H1 (cell line): ENCODE data around the gene ASCL2. TPM values are rescaled to one million over a fixed set of nuclear protein-coding genes. Genes with fewer than 3 reads are reported as not detected.

Experiments
- CTCF ChIA-PET: fragments of 300-600 bp; sonication (Branson Sonifier 250); formaldehyde crosslinking; loops from one replicate; lab custom pipeline; 2021; ENCODE audit not compliant: partially characterized antibody; lab: Charles Lee
- POLR2A ChIA-PET: fragments of 300-600 bp; sonication (Branson Sonifier 250); formaldehyde crosslinking; loops from one replicate; lab custom pipeline; 2021; ENCODE audit warnings: inconsistent platforms; ENCODE audit not compliant: partially characterized antibody; lab: Charles Lee
- DNase-seq, 2 experiments: peaks; one replicate each; pipeline versions ENCODE4 v3.0.0 to v3.0.0-alpha.2; 2010 to 2022; ENCODE audit warnings: low spot score in 2 of 2, low read depth in 1 of 2, mixed read lengths in 1 of 2
- FAIRE-seq: peaks from 2 replicates; lab custom pipeline; 2011; peaks lifted over from hg19 to GRCh38; lab: Jason Lieb, UNC
- H2AFZ ChIP-seq: 2 replicates; pipeline ENCODE4 v1.8.1; 2012; ENCODE audit warnings: low read length, inconsistent platforms
- H2AK5ac ChIP-seq: 2 replicates; pipeline ENCODE4 v1.6.1; 2013; ENCODE audit warnings: low read depth, low read length
- H2BK120ac ChIP-seq: replicated peaks from 2 replicates; pipeline ENCODE3; 2013; ENCODE audit warnings: low read depth, low read length, inconsistent platforms
- H2BK12ac ChIP-seq: 2 replicates; pipeline ENCODE4 v1.6.1; 2013; ENCODE audit warnings: low read depth, low read length
- H2BK15ac ChIP-seq: 2 replicates; pipeline ENCODE4 v1.6.1; 2013; ENCODE audit warnings: low read length
- H2BK20ac ChIP-seq: 2 replicates; pipeline ENCODE4 v1.6.1; 2013; ENCODE audit warnings: low read length
- H2BK5ac ChIP-seq: 2 replicates; pipeline ENCODE4 v1.6.1; 2013; ENCODE audit warnings: low read depth, low read length
- H3K14ac ChIP-seq: 2 replicates; pipeline ENCODE4 v1.6.1; 2013; ENCODE audit warnings: inconsistent platforms; ENCODE audit not compliant: insufficient read length
- H3K18ac ChIP-seq: 2 replicates; pipeline ENCODE4 v1.6.1; 2013; ENCODE audit warnings: low read length; ENCODE audit errors: extremely low read depth
- H3K23ac ChIP-seq: 2 replicates; pipeline ENCODE4 v1.6.1; 2013; ENCODE audit warnings: inconsistent platforms; ENCODE audit not compliant: insufficient read length
- H3K23me2 ChIP-seq: 2 replicates; pipeline ENCODE4 v1.6.1; 2013; ENCODE audit warnings: low read depth, low read length
- H3K27ac ChIP-seq: 2 replicates; pipeline ENCODE4 v1.6.1; 2011; ENCODE audit warnings: low read depth, low read length, inconsistent platforms
- H3K27me3 ChIP-seq, 4 experiments: replicated peaks in 1 of 4; 1 replicate in 1 of 4; 2 replicates in 3 of 4; pipeline versions ENCODE4 v1.6.1 to v1.8.1; 2011 to 2013; ENCODE audit warnings: low read length in 3 of 4, mild to moderate bottlenecking in 3 of 4, inconsistent platforms in 2 of 4, mixed read lengths in 2 of 4, moderate library complexity in 1 of 4; ENCODE audit not compliant: control insufficient read depth in 3 of 4, insufficient read depth in 3 of 4; ENCODE audit errors: extremely low read depth in 1 of 4
- H3K36me3 ChIP-seq, 4 experiments: 2 replicates each; pipeline versions ENCODE4 v1.6.1 to v1.8.1; 2011 to 2013; ENCODE audit warnings: mild to moderate bottlenecking in 4 of 4, low read length in 3 of 4, moderate library complexity in 2 of 4, control low read depth in 1 of 4, inconsistent platforms in 1 of 4; ENCODE audit not compliant: insufficient read depth in 4 of 4, control insufficient read depth in 2 of 4
- H3K4ac ChIP-seq: replicated peaks from 2 replicates; pipeline ENCODE3; 2013; ENCODE audit warnings: low read length, low read depth, mixed read lengths, inconsistent platforms; ENCODE audit not compliant: insufficient read length
- H3K4me1 ChIP-seq, 4 experiments: replicated peaks in 1 of 4; 1 replicate in 1 of 4; 2 replicates in 3 of 4; pipeline versions ENCODE4 v1.6.1 to v1.8.1; 2011 to 2013; ENCODE audit warnings: low read length in 3 of 4, inconsistent platforms in 2 of 4, mixed read lengths in 1 of 4; ENCODE audit not compliant: insufficient read depth in 4 of 4, control insufficient read depth in 3 of 4
- H3K4me2 ChIP-seq, 2 experiments: 2 replicates each; pipeline versions ENCODE4 v1.6.1 to v1.8.1; 2011 to 2013; ENCODE audit warnings: low read depth in 2 of 2, low read length in 2 of 2, control low read depth in 1 of 2, inconsistent platforms in 1 of 2, mild to moderate bottlenecking in 1 of 2; ENCODE audit not compliant: insufficient read depth in 1 of 2
- H3K4me3 ChIP-seq, 4 experiments: fragments of 200-600, 300-600 bp in 1 of 4; sonication (generic), shearing (Covaris generic), sonication (Bioruptor Twin) in 1 of 4; 2 replicates each; pipeline versions ENCODE4 v1.5.1 to v1.8.1; 2011 to 2016; ENCODE audit warnings: low read length in 4 of 4, low read depth in 3 of 4, control low read depth in 2 of 4, inconsistent platforms in 2 of 4, mild to moderate bottlenecking in 2 of 4, mixed read lengths in 1 of 4, moderate library complexity in 1 of 4; ENCODE audit not compliant: insufficient read depth in 2 of 4; ENCODE audit errors: extremely low read depth in 1 of 4
- H3K56ac ChIP-seq: replicated peaks from 2 replicates; pipeline ENCODE3; 2013; ENCODE audit warnings: low read depth, mild to moderate bottlenecking, mixed read lengths, low read length, inconsistent platforms; ENCODE audit not compliant: insufficient read length
- H3K79me1 ChIP-seq: 2 replicates; pipeline ENCODE4 v1.6.1; 2013; ENCODE audit warnings: low read depth, low read length, control low read depth
- H3K79me2 ChIP-seq, 2 experiments: 2 replicates each; pipeline versions ENCODE4 v1.6.1 to v1.8.1; 2012 to 2013; ENCODE audit warnings: low read length in 2 of 2, mild to moderate bottlenecking in 2 of 2, inconsistent platforms in 1 of 2; ENCODE audit not compliant: insufficient read depth in 2 of 2, control insufficient read depth in 1 of 2
- H3K9ac ChIP-seq, 4 experiments: replicated peaks in 1 of 4; 1 replicate in 1 of 4; 2 replicates in 3 of 4; pipeline versions ENCODE4 v1.6.1 to v1.8.1; 2011 to 2013; ENCODE audit warnings: low read depth in 3 of 4, low read length in 3 of 4, control low read depth in 2 of 4, mild to moderate bottlenecking in 2 of 4, moderate library complexity in 2 of 4, inconsistent platforms in 1 of 4; ENCODE audit errors: extremely low read depth in 1 of 4
- H3K9me3 ChIP-seq, 2 experiments: 2 replicates each; pipeline versions ENCODE4 v1.6.1 to v1.8.1; 2012 to 2013; ENCODE audit warnings: mild to moderate bottlenecking in 2 of 2, moderate library complexity in 2 of 2, control low read depth in 1 of 2, inconsistent platforms in 1 of 2, low read depth in 1 of 2, low read length in 1 of 2, mixed read lengths in 1 of 2; ENCODE audit not compliant: insufficient read depth in 2 of 2
- H4K20me1 ChIP-seq, 2 experiments: replicated peaks in 1 of 2; 2 replicates each; pipeline versions ENCODE3 to v1.8.1; 2011 to 2013; ENCODE audit warnings: inconsistent platforms in 2 of 2, low read length in 2 of 2, mild to moderate bottlenecking in 1 of 2; ENCODE audit not compliant: insufficient read depth in 2 of 2, control insufficient read depth in 1 of 2
- H4K5ac ChIP-seq: 2 replicates; pipeline ENCODE4 v1.6.1; 2013; ENCODE audit warnings: low read length, low read depth, mixed read lengths, inconsistent platforms; ENCODE audit not compliant: insufficient read length
- H4K8ac ChIP-seq: 2 replicates; pipeline ENCODE4 v1.8.0; 2013; ENCODE audit warnings: mild to moderate bottlenecking, moderate library complexity, low read length, inconsistent platforms; ENCODE audit not compliant: insufficient read depth; ENCODE audit errors: extremely low read depth
- H4K91ac ChIP-seq: replicated peaks from 2 replicates; pipeline ENCODE3; 2013; ENCODE audit warnings: low read length, mixed read lengths, inconsistent platforms; ENCODE audit not compliant: insufficient read length
- ATF3 ChIP-seq: IDR thresholded peaks from 2 replicates; pipeline ENCODE4 v1.6.1; 2011; ENCODE audit warnings: low read depth, mild to moderate bottlenecking, low read length; ENCODE audit not compliant: insufficient read depth
- EZH2 ChIP-seq: fragments of 200-600 bp; sonication (generic); IDR thresholded peaks from 2 replicates; pipeline ENCODE4 v1.7.1; 2012; ENCODE audit warnings: low read depth, mild to moderate bottlenecking, moderate library complexity, low read length, inconsistent platforms; ENCODE audit not compliant: severe bottlenecking
- RBBP5 ChIP-seq: IDR thresholded peaks from 2 replicates; pipeline ENCODE4 v1.7.1; 2012; ENCODE audit warnings: low read depth, mild to moderate bottlenecking, inconsistent platforms, low read length, moderate library complexity, borderline replicate concordance
- WGBS, 2 experiments: shearing (Covaris generic) in 1 of 2; methylation state at CpG; one replicate each; pipeline versions ENCODE4 v1.1.6 to v1.1.7; 2013 to 2015; ENCODE audit warnings: low lambda C conversion rate in 2 of 2, mixed read lengths in 2 of 2, inconsistent platforms in 1 of 2, low coverage in 1 of 2, missing lambda C conversion rate in 1 of 2; ENCODE audit not compliant: insufficient replicate concordance in 2 of 2, insufficient coverage in 1 of 2, insufficient read length in 1 of 2; ENCODE audit errors: extremely low coverage in 1 of 2, missing lambda C conversion rate in 1 of 2; 5-methylcytosine and 5-hydroxymethylcytosine counted together
- long read RNA-seq, 2 experiments: library from RNA in 1 of 2; library from capped mRNA in 1 of 2; stranded (forward); transcript quantifications; one replicate each; pipeline ENCODE4 v2.0.0, GENCODE V29; 2021; ENCODE audit warnings: inconsistent platforms in 1 of 2
- polyA minus RNA-seq, 3 experiments: library from RNA; depleted of rRNA, polyadenylated mRNA; stranded (reverse); fragments of >200 nt; gene quantifications; 1 replicate in 2 of 3; 2 replicates in 1 of 3; pipeline ENCODE4 v1.2.3, GENCODE V29; 2011
- polyA plus RNA-seq, 7 experiments: library from polyadenylated mRNA; depleted of rRNA in 3 of 7; stranded (reverse) in 5 of 7; unstranded in 2 of 7; fragments of >200 nt in 5 of 7; fragments of 200-250 nt in 2 of 7; gene quantifications; 1 replicate in 5 of 7; 2 replicates in 1 of 7; 4 replicates in 1 of 7; pipeline versions ENCODE4 v1.2.1 to v1.2.3, GENCODE V29; 2011 to 2013; ENCODE audit warnings: missing spikeins in 2 of 7, mixed read lengths in 2 of 7
- total RNA-seq: library from RNA; stranded (reverse); fragmentation: NEBNext Ultra II Directional; extraction: Animal tissue kit (Norgen Biotek cat#: 25700); gene quantifications from 2 replicates; pipeline ENCODE4 v1.2.1, GENCODE V29; 2021

The ASCL2 gene, protein sequence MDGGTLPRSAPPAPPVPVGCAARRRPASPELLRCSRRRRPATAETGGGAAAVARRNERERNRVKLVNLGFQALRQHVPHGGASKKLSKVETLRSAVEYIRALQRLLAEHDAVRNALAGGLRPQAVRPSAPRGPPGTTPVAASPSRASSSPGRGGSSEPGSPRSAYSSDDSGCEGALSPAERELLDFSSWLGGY
- total RNA-seq (0.23 and 0.56 TPM in 2 replicates), polyA plus RNA-seq (2011; rRNA removed) (0.41 and 0.51 TPM in 2 replicates), polyA minus RNA-seq (2011; rRNA and poly(A)+ RNA removed) (0.13 TPM in 1 of 2 replicates, not detected in the other)
- 0.34 TPM for polyA plus RNA-seq (2011; cell fraction: cytosol; rRNA removed)
- polyA plus RNA-seq (2011; cell fraction: nucleus; rRNA removed) = 0.34 TPM
- polyA plus RNA-seq (2012, experiment 1 of 2) = 0.15 to 0.42 TPM (median 0.37 TPM) in 3 of 4 replicates, not detected in the other
- polyA plus RNA-seq (2012, experiment 2 of 2) = 0.08 TPM
- polyA plus RNA-seq (2013, experiment 1 of 2) = 0.26 TPM
- 0.42 TPM for polyA plus RNA-seq (2013, experiment 2 of 2)
- 0.59 TPM for polyA minus RNA-seq (2011; cell fraction: cytosol; rRNA and poly(A)+ RNA removed)
- polyA minus RNA-seq (2011; cell fraction: nucleus; rRNA and poly(A)+ RNA removed) = 0.40 TPM
- long read RNA-seq, experiment 1 = 0 reads
- long read RNA-seq, experiment 2 = 0 reads

DNA sequence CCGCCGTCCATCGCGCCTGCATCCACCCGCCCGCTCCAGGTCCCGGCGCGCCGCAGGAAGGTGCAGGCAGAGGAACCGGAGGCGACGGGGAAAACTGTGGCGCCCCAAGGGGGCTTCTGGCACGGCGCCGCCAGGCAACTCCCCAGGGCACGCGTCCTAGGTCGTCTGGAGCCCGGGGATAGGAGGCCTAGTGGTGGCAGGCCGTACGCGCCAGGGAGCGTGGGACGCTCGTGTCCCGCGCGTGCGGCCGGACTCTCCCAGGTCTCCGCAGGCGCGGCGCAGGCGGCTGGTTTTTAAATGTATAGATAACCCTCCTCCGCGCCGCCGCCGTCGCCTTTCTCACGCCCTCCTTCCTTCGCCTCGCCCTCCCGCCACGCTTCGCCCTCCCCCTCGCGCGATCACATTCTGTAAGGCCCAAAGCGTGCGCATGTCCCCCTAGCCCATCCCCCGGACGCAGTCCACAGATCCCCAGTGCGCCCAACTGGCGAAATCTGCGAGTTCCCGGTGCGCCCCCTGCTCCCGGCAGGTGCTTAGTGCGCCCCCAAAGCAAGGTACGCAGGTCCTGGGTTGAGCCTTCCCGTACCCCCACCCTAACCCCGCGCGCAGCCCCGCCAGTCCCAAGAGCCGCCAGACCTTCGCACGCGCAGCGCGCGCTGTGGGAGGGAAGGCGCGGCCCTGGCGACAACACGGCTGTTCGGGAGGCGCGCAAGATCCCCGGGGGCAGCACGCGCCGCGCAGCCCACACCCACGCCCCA, at the start of gene ASCL2:
TSS of gene ASCL2 (minus strand) at position 267 of the 755 bp plus-strand sequence. CDS start at position 11, 256 bp downstream.
- Histone ChIP-seq H2BK15ac (peak within 1 kb of the TSS; percentile 61; the same call in 1 of the 2 replicates), H2BK12ac (peak within 1 kb of the TSS; percentile 87; the same call in 1 of the 2 replicates), H3K23ac (no peak within 1 kb of the TSS), H3K4ac (no peak within 1 kb of the TSS), H3K4me2 (peak within 1 kb of the TSS; percentile 51 to 62), H3K9me3 (peaks cover 0 to 12% of the 10 kb centered on the region in 2 experiments; a peak in 1 of 4 replicates), H3K4me3 (peak within 1 kb of the TSS; percentile 6 to 67 (median 30); a peak in 5 of 8 replicates), H3K18ac (peak within 1 kb of the TSS; percentile 24), H3K56ac (no peak within 1 kb of the TSS), H2BK20ac (no peak within 1 kb of the TSS), H2AFZ (no peak within 1 kb of the TSS), H3K23me2 (peaks cover 8% of the 10 kb centered on the region; the same call in 1 of the 2 replicates), H4K91ac (peak within 1 kb of the TSS; percentile 40), H3K79me1 (no peaks in the 10 kb centered on the region), H3K79me2 (no peaks in the 10 kb centered on the region), H3K9ac (no peak within 1 kb of the TSS), H4K8ac (peak within 1 kb of the TSS; percentile 87; the same call in 1 of the 2 replicates), H3K14ac (no peak within 1 kb of the TSS), H3K4me1 (peaks cover 0 to 14% (median 3%) of the 10 kb centered on the region in 4 experiments; a peak in 3 of 7 replicates), H2AK5ac (no peak within 1 kb of the TSS), H4K5ac (no peak within 1 kb of the TSS), H2BK5ac (no peak within 1 kb of the TSS), H2BK120ac (no peak within 1 kb of the TSS), H3K27me3 (peaks cover 21 to 86% (median 69%) of the 10 kb centered on the region in 4 experiments), H3K36me3 (peaks cover 0 to 6% (median 0%) of the 10 kb centered on the region in 4 experiments; a peak in 1 of 8 replicates), H3K27ac (no peak within 1 kb of the TSS), H4K20me1 (no peaks in the 10 kb centered on the region)
- POLR2A ChIA-PET = interaction anchor here (1.0 kb wide), 1 partner anchor 108 kb away, joined by 4 read pairs; no protein-coding TSS in a partner anchor
- FAIRE-seq (no peak), DNase-seq (no peak)
- TF ChIP-seq EZH2 (peak; percentile 62), ATF3 (no peak), RBBP5 (0 out of 2 replicates have a peak, but pooled peaks have one; percentile 18)
- 39% methylated on average over 81 of the region's 89 CpGs; no CpG with 5 or more reads in 1 of the 2 experiments for WGBS, 2 experiments
- CTCF ChIA-PET = no interaction called here
